Stimulated activated CD4-positive, alpha-beta T cell treated with anti-CD3 and anti-CD28 coated beads, Interleukin-12 subunit alpha, Interleukin-12 subunit beta, amount 100 ng/mL, for 24 hours (primary cell): Measurements from ENCODE around the gene UBL7.
"Not testable (repeated sequence)": the region's sequence is repeated elsewhere in the genome, so short reads cannot be mapped to it uniquely, and the experiment has no call there.

Experiments
- DNase-seq, 2 experiments: peaks; one replicate each; pipeline ENCODE4 v3.0.0-alpha.2; 2020; ENCODE audit warnings: low read depth in 2 of 2

UBL7 gene

DNA sequence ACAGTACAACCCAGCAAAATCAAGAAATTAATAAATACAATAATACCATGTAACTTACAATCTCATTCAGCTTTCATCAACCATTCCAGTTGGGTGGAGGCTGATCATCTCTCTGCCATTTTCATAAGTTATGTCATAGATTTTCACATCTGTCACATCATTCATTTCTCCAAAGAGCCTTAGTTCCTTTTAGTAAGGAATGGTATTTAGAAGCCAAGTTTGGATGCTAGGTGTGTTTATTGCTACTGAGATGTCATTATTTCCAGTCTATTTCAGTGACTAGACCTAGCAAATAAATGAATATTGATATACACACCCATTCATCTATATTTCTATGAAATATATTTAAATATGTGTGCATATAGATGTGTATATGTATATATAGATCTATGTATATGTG is 2.7 kb upstream of the UBL7 start:
- no peak for DNase-seq

DNA sequence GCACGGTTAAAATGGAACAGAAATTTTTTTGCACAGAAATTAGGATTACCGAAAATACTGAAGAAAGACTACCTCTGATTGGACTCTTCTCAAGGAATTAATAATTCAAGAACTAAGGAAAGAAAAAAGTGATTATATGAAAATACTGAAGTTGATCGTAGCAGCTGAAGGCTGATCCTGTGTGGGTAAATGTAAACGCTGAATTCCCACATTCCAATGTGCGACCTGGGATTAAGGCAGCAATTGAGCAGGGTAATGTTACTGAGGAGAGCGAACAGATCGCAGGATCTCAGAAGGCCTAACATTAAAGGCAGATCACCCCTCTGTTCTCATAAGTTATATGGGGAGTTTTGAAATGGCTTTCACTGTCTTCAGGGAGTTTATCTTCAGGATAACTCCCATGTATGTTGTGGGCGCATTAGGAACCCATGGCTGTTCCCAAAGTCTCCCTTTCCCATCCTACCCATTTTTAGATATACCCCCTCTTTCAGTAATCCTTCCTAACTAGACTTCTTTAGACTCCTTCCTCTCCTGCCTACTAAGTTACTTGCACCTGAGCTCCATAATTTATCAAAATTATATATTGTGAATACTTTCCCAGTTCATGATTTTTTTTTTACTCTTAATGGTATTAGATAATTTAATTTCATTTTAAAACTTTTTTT is 1.0 kb upstream of the UBL7 start:
- DNase-seq, result no peak

- DNase-seq, result no peak
Observed at GRCh38 chr15:74460298-74460697, 662 bp downstream of the UBL7 start.

DNA sequence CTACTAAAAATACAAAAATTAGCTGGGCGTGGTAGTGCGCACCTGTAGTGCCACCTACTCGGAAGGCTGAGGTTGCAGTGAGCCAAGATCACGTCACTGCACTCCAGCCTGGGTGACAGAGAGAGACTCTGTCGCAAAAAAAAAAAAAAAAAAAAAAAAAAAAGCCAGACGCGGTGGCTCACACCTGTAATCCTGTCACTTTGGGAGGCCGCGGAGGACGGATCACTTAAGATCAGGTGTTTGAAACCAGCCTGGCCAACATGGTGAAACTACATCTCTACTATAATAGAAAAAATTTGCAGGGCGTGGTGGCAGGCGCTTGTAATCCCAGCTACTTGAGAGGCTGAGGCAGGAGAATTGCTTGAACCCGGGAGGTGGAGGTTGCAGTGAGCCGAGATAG is 1.2 kb downstream of the UBL7 start:
- not testable (repeated sequence) for DNase-seq

DNA sequence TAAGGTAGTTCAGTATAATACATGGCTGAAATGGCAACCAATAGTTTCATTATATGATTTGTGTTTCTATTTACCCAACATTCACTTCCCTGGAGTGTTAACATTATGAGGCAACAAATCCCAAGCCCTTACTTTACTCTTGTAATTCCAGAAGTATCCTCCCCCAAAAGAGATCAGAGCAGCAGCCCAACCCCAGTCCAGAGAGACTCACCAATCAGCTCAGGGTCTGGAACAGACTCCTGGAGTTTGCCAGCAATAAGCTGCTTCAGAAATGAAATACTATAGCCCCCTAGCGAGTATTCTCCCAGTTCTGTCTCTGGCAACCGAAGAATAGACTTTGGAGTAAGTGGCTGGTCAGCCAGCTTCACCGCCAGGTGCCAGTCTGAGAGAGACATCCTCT is 2.5 kb downstream of the UBL7 start:
- DNase-seq, result no peak

GRCh38 chr15:74457036-74457435 is 3.9 kb downstream of the UBL7 start:
- DNase-seq, result not testable (repeated sequence)

DNA sequence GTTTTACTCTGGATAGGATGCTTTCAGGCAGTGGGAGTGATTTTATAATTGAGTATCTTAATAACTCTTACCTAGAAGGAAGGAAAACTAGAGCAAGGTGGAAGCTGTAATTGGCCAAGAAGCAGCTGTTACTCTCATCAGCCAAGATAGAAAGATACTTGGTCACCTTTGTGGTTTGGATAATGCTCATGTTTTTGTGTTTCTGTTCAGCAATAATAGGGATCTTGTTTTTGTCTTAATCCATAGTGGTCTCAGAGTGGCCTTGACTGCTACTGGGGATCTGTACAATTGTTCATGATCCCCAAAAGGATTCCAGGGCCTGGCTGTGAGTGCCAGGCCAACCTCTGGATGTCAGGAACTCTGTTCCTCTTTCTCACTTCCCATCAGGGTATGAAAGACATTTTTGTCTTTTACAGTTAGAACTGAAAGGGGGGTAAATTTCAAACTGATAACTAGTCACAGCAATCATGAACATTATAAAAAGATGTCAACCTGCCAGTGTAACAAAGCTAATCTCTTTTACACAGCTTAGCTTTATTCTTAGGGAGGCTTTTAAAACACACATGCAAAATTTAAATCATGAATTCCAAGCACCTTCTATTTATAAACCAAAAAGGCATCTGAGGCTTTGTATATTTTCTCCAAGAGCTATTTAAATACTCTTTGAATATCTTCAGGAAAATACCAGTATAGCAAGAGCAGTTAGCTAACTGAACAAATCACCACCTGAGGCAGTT is 6.0 kb downstream of the UBL7 start:
- DNase-seq, result no peak

DNA sequence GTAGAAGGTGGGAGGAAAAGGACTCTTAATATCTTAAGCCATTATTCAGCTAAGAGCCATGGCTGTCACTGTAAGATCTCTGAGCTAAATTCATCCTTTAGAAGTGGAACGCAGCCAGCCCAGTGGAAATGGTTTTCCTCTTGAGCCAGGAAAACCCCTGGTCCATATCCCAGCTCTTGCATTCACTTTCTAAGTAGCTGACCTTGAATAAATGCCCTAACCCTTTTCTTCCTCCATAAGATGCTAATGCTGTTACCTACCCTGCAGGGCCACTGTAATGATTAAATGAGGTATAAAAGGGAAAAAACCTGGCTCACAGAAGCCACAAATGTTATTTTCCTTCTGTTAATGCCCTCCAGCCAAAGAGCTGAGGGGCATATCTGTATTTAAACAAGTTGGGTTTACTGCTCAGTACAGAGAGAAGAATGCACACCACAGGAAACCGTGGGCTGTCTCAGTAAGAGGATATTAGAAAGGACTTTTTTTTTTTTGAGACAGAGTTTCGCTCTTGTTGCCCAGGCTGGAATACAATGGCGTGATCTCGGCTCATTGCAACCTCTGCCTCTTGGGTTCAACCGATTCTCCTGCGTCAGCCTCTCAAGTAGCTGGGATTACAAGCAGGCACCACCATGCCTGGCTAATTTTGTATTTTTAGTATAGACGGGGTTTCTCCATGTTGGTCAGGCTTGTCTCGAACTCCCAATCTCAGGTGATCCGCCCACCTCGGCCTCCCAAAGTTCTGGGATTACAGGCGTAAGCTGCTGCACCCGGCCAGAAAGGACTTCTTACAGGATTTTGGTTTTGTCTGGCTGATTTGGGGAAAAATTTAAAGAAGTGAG is 6.8 kb downstream of the UBL7 start:
- no peak for DNase-seq

DNA sequence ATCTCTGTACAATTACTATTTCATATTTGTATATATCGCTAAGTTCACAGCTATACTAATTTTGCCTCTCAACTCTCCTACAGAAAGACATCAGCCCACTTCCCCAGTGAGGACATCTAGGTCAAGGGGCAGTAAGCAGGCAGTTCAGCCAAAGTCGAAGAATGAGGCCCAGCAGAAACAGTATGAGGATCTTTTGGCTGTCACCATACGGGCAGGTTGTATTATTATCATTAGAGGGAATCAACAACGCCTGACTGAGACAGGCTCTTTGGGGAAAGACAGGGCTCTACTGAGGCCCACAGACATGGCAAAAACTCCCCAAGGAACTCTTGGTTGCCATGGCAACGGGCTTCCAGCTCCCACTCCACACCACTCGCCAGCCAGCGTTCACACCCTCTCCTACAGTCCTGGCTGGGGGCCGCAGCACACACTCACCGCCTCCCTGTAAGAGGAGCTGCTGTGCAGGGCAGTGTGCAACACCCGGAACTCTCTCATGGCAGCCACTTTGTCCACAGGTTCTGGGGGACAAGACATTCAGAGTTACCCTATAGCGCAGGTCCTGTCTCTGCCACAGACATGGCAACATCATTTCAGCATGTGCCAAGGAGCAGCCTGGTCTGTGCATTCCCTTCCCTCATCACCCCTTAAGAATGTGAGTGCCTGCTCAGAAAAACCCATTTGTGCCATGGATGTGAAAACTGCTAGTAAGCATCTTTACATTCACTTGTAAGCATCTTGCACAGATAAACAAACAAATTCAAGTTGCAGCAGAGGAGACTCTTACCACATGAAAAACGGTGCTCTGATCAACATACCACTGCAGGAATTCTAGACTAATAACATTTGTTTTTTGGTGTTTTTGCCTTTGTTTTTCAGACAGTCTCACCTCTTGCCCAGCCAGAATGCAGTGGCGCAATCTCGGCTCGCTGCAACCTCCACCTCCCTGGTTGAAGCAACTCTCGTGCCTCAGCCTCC is 8.8 kb downstream of the UBL7 start:
- DNase-seq, result no peak

DNA sequence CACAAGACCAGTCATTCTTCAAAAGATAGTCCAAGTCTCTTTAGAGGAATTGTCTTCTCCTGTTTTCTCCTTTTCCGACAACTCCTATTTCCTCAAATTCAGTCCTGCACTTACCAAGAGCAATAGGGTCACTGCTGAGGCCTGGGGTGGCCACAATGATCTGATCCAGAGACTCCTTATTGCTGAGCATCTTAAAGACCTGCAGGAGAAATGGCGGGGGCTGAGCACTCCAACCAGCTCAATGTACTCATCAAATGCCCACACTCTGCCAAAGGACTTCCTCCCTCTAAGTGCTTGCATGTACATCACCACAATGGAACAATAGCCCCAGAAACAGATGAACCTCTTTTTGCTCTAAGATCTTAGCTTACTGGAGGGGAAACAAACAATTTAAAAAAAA is 9.6 kb downstream of the UBL7 start:
- DNase-seq, result no peak

GRCh38 chr15:74449643-74450205 is 11.2 kb downstream of the UBL7 start:
- no peak for DNase-seq

DNA sequence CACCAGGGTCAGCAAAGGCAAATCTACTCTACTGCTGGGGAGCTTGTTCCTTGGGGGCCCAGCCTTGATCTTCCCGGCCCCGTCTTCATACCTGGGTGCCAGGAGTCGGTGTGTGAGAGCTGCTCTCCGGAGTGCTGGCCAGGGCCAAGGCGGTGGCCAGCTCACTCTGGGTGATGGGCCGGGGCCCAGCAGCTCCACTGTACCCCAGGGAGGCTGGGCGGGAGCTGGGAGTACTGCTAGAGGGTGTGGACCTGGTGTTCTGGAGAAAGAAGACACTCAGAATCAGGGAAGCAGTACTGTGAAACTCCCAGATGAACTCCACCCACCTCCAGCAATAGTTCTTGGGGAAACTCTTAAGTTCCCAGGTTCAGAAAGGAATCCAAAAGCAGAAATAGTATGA is 11.9 kb downstream of the UBL7 start:
- DNase-seq, result no peak

GRCh38 chr15:74445816-74446763 is 14.9 kb downstream of the UBL7 start:
- DNase-seq, result no peak

- no peak for DNase-seq
Observed at GRCh38 chr15:74444106-74445062, 16.6 kb downstream of the UBL7 start.

GRCh38 chr15:74443100-74443909 is 17.7 kb downstream of the UBL7 start:
- DNase-seq, result no peak

- DNase-seq, result no peak
Observed at GRCh38 chr15:74442604-74443003, 18.4 kb downstream of the UBL7 start.

DNA sequence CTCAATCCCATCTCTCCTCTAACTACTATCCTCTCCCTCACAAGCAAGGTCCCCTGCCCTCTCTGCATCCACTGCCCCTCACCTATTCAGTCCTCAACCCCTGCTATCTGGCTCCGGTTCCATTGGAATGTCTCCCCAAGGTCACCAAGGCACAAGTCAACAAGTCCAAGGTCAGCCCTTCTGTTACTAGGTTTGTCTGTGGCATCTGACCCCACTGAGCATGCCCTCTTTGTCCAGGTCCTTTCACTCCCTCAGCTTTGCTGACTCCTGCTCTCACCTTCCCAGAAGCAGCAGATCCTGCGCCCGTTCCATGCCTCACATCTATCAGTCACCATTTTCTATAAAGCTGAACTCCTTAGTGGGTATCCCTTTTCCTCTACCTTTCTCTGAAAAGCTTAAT is 18.9 kb downstream of the UBL7 start:
- DNase-seq, result no peak
